Muscle layer of colon (tissue), 2 donors: Measurements from ENCODE around the gene TXNL4B.
"Not testable (repeated sequence)": the region's sequence is repeated elsewhere in the genome, so short reads cannot be mapped to it uniquely, and the experiment has no call there.

ENCODE experiments used
- H3K27ac ChIP-seq: one replicate; pipeline ENCODE4 v1.7.0; 2013; ENCODE audit warnings: low read depth, mild to moderate bottlenecking, low read length, moderate library complexity
- H3K27me3 ChIP-seq, 2 donors: one replicate each; pipeline ENCODE4 v1.7.0; 2013; ENCODE audit warnings: low read length in 2 of 2, mild to moderate bottlenecking in 2 of 2; ENCODE audit not compliant: insufficient read depth in 2 of 2, control insufficient read depth in 1 of 2
- H3K36me3 ChIP-seq: one replicate; pipeline ENCODE4 v1.7.0; 2013; ENCODE audit warnings: mild to moderate bottlenecking, low read length; ENCODE audit not compliant: insufficient read depth
- H3K4me1 ChIP-seq: one replicate; pipeline ENCODE4 v1.7.0; 2013; ENCODE audit warnings: mild to moderate bottlenecking, low read length; ENCODE audit not compliant: insufficient read depth
- H3K4me3 ChIP-seq, 2 donors: one replicate each; pipeline ENCODE4 v1.7.0; 2013; ENCODE audit warnings: low read length in 2 of 2, low read depth in 1 of 2, mild to moderate bottlenecking in 1 of 2, moderate library complexity in 1 of 2
- H3K9ac ChIP-seq: one replicate; pipeline ENCODE4 v1.7.0; 2013; ENCODE audit warnings: low read length
- H3K9me3 ChIP-seq: one replicate; pipeline ENCODE4 v1.7.0; 2013; ENCODE audit warnings: mild to moderate bottlenecking, low read length
- donor health status: abdominal sarcoma.
- donor health status: Adenocarcinoma of cecum.

The TXNL4B gene

DNA sequence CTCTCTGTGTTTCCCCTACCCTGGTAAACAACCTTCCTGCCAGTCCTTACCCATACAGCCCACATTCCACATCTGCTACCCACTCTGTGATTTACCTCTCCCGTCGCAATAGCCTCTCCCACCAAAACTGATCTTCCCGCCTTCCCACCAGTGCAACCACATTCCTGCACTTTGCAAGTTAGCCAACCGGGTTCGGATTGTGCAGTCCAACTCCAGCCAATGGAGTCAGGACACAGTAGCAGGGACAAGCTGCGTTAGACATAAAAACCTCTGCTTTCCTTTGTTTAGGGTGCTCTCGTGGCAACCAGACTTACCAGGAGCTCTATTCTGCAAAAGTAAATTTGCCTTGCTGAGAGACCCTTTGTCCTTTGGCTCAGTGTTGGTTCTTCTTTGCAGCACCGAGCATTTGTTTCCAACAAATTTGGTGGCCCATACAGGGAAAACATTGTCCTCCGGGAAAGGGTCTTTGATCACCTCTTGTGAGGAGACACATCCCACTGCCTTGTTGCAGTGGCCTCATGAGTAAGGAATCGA lies 29.0 kb downstream of the TXNL4B start:
- no peak overlapping the region for H3K4me3 ChIP-seq
- no peaks in the 10 kb centered on the region for H3K9me3 ChIP-seq
- no peak overlapping the region for H3K9ac ChIP-seq
- no peaks in the 10 kb centered on the region for H3K36me3 ChIP-seq
- H3K27ac ChIP-seq: no peak overlapping the region
- no peaks in the 10 kb centered on the region for H3K27me3 ChIP-seq
- no peaks in the 10 kb centered on the region for H3K4me1 ChIP-seq

DNA sequence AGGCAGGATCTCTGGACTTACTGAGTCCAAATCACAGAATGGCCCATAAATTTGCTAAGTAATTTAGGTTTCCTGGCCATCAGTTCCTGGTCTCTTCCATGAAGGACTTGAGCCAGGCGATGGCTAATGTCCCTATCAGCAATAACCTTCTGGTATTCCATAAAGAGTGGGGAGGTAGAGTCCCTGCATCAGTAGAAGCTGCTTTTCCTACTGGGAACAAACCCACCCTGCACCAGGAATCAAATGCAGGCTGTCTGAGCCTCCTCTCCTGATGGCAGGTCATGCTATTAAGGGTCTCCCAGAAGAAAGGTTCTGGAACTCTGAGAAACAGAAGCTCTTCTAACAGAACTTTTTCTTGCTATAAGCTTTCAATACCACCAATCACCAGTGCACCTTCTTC lies 31.9 kb downstream of the TXNL4B start:
- Histone ChIP-seq H3K9me3 (no peaks in the 10 kb centered on the region), H3K4me3 (no peak overlapping the region), H3K27me3 (no peaks in the 10 kb centered on the region), H3K4me1 (no peaks in the 10 kb centered on the region), H3K36me3 (no peaks in the 10 kb centered on the region), H3K27ac (no peak overlapping the region), H3K9ac (no peak overlapping the region)

DNA sequence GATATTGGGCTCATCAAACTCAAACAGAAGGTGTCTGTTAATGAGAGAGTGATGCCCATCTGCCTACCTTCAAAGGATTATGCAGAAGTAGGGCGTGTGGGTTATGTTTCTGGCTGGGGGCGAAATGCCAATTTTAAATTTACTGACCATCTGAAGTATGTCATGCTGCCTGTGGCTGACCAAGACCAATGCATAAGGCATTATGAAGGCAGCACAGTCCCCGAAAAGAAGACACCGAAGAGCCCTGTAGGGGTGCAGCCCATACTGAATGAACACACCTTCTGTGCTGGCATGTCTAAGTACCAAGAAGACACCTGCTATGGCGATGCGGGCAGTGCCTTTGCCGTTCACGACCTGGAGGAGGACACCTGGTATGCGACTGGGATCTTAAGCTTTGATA lies 33.0 kb downstream of the TXNL4B start:
- Histone ChIP-seq H3K27ac (no peak overlapping the region), H3K9me3 (no peaks in the 10 kb centered on the region), H3K4me3 (no peak overlapping the region), H3K27me3 (no peaks in the 10 kb centered on the region), H3K36me3 (no peaks in the 10 kb centered on the region), H3K9ac (no peak overlapping the region), H3K4me1 (no peaks in the 10 kb centered on the region)

GRCh38 chr16:72059060-72059459 lies 34.4 kb downstream of the TXNL4B start:
- not testable (repeated sequence) for H3K9ac ChIP-seq, H3K27me3 ChIP-seq, H3K4me1 ChIP-seq, H3K4me3 ChIP-seq, H3K36me3 ChIP-seq, H3K9me3 ChIP-seq, H3K27ac ChIP-seq

- not testable (repeated sequence) for H3K9me3 ChIP-seq
Measured at GRCh38 chr16:72057313-72057712, 36.1 kb downstream of the TXNL4B start.

DNA sequence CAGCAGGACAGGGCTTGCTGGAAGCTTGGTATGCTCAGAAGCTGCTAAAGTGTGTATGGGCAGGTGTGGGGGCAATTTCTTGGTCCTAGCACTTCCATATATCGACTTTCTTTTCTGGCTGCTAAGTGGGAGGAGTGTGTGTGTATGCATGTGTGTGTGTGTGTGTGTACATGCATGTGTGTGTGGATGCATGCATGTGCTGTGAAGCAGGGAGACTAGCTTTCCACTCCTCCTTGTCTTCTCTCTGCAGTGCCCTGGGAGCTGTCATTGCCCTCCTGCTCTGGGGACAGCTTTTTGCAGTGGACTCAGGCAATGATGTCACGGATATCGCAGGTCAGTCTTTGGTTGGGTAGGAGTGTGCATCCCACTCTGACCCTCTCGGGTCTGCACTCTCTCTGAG lies 37.5 kb downstream of the TXNL4B start:
- no peak overlapping the region for H3K4me3 ChIP-seq
- H3K36me3 ChIP-seq: no peaks in the 10 kb centered on the region
- H3K27ac ChIP-seq: no peak overlapping the region
- no peaks in the 10 kb centered on the region for H3K27me3 ChIP-seq
- no peaks in the 10 kb centered on the region for H3K4me1 ChIP-seq
- H3K9me3 ChIP-seq: no peaks in the 10 kb centered on the region
- no peak overlapping the region for H3K9ac ChIP-seq

More at GRCh38 chr16:72057313-72057712, 36.1 kb downstream of the TXNL4B start:
- not testable (repeated sequence) for H3K27me3 ChIP-seq, H3K27ac ChIP-seq, H3K36me3 ChIP-seq, H3K4me3 ChIP-seq, H3K9ac ChIP-seq, H3K4me1 ChIP-seq

- H3K4me1 ChIP-seq, H3K27ac ChIP-seq, H3K4me3 ChIP-seq, H3K9ac ChIP-seq, H3K9me3 ChIP-seq, H3K36me3 ChIP-seq, H3K27me3 ChIP-seq: not testable (repeated sequence)
Measured at GRCh38 chr16:72054254-72054847, 39.1 kb downstream of the TXNL4B start, which contains the start of gene HP. TSS of gene HP (plus strand) at chr16:72054505. CDS start at chr16:72054653, 148 bp downstream.

- Histone ChIP-seq H3K4me3 (no peak overlapping the region), H3K9ac (no peak overlapping the region), H3K4me1 (no peaks in the 10 kb centered on the region), H3K9me3 (no peaks in the 10 kb centered on the region), H3K36me3 (no peaks in the 10 kb centered on the region), H3K27me3 (no peaks in the 10 kb centered on the region), H3K27ac (no peak overlapping the region)
Measured at GRCh38 chr16:72051818-72052217, 41.6 kb downstream of the TXNL4B start.

- no peak overlapping the region for H3K4me3 ChIP-seq
Measured at GRCh38 chr16:72050769-72051464, 42.5 kb downstream of the TXNL4B start.

DNA sequence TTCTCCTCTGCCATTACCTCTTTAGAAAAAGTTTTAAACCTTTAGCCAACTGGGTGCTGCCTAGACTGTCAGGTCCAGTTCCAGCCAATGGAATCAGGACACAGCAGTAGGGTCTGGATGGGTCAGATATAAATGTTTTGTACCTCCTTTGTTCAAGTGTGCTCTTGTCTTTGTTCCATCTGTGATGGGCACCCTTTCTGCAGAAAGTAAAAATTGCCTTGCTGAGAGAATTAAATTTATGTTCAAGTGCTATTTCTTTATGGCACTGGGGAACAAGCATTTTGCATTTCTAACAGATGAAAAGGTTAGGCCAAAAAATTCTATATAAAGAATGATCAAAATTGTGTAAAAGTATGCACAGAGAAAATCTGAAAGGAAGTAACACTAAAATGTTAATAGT lies 44.3 kb downstream of the TXNL4B start:
- H3K36me3 ChIP-seq: peaks cover 1% of the 10 kb centered on the region
- no peak overlapping the region for H3K4me3 ChIP-seq
- H3K9ac ChIP-seq: no peak overlapping the region
- H3K27me3 ChIP-seq: no peaks in the 10 kb centered on the region
- no peaks in the 10 kb centered on the region for H3K9me3 ChIP-seq
- H3K27ac ChIP-seq: no peak overlapping the region
- no peaks in the 10 kb centered on the region for H3K4me1 ChIP-seq

More at GRCh38 chr16:72050769-72051464, 42.5 kb downstream of the TXNL4B start:
- Histone ChIP-seq H3K27me3 (no peaks in the 10 kb centered on the region), H3K9me3 (no peaks in the 10 kb centered on the region), H3K4me1 (no peaks in the 10 kb centered on the region), H3K36me3 (no peaks in the 10 kb centered on the region), H3K27ac (no peak overlapping the region), H3K9ac (no peak overlapping the region)

- no peaks in the 10 kb centered on the region for H3K27me3 ChIP-seq
- H3K36me3 ChIP-seq: peaks cover 12% of the 10 kb centered on the region
- H3K4me3 ChIP-seq: no peak overlapping the region
- H3K9ac ChIP-seq: no peak overlapping the region
- no peaks in the 10 kb centered on the region for H3K4me1 ChIP-seq
- H3K9me3 ChIP-seq: no peaks in the 10 kb centered on the region
- no peak overlapping the region for H3K27ac ChIP-seq
Measured at GRCh38 chr16:72044825-72045359, 48.5 kb downstream of the TXNL4B start.
